AG04450 (cell line): Measurements from ENCODE around the gene MTHFS. TPM values are rescaled to one million over a fixed set of nuclear protein-coding genes. Genes with fewer than 3 reads are reported as not detected.

Source experiments
- CTCF ChIA-PET: fragments of 300-600, 350-600 bp; formaldehyde crosslinking; extraction: SDS; loops from one replicate; lab custom pipeline; 2022; ENCODE audit warnings: antibody characterized with exemption, inconsistent platforms; lab: Charles Lee
- POLR2A ChIA-PET: fragments of 350-600 bp; formaldehyde crosslinking; extraction: SDS; loops from one replicate; lab custom pipeline; 2021; ENCODE audit warnings: antibody characterized with exemption, inconsistent platforms; lab: Yijun Ruan, JAX
- DNase-seq: peaks from one replicate; pipeline ENCODE4 v3.0.0-alpha.2; 2011; ENCODE audit warnings: low read depth, low spot score
- H3K27ac ChIP-seq: one replicate; pipeline ENCODE4 v1.5.1; 2012; ENCODE audit warnings: low read depth, low read length, control low read depth
- H3K27me3 ChIP-seq: one replicate; pipeline ENCODE4 v1.6.0; 2012; ENCODE audit warnings: low read length; ENCODE audit not compliant: control insufficient read depth, insufficient read depth
- H3K4me3 ChIP-seq: 2 replicates; pipeline ENCODE4 v1.5.1; 2011; ENCODE audit warnings: mild to moderate bottlenecking, low read depth, low read length, control low read depth
- H3K9me3 ChIP-seq: 2 replicates; pipeline ENCODE4 v1.5.1; 2012; ENCODE audit warnings: low read length; ENCODE audit not compliant: control insufficient read depth, insufficient read depth
- polyA plus RNA-seq: library from polyadenylated mRNA; depleted of rRNA; stranded (reverse); fragments of >200 nt; gene quantifications from 2 replicates; pipeline ENCODE4 v1.2.3, GENCODE V29; 2011; rRNA removed
- small RNA-seq: library from RNA; depleted of rRNA; stranded (forward); fragments of <200 nt; gene quantifications from one replicate; pipeline ENCODE3, GENCODE V24; 2012; ENCODE audit warnings: low read depth; ENCODE audit not compliant: insufficient read length
- TF ChIP-seq, protein P1 (sequence below): IDR thresholded peaks from 2 replicates; pipeline ENCODE4 v1.5.1; 2011; ENCODE audit warnings: low read depth, low read length, control low read depth, inconsistent platforms

MTHFS gene
- polyA plus RNA-seq, 1 experiment, result 20.0 TPM

DNA sequence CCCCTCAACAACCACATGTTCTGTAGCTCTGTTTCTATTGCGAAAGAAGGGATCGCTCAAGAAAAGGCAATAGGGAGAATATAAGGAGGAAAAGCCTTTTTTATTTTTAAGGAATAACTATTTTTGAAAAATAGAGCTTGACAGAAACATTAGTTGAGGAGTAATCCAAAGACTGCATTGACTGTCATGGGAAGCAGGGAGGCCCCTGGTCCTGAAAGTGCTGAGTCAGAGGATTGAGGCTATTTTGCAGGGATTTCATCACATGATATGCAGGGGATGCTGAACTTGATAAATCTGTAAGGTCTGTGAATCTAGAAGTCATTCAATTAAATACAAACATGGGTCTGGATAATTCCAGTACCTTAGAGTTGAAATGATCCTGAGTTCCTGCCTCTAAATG is 92.0 kb downstream of the MTHFS start:
- no peaks in the 10 kb centered on the region for H3K27me3 ChIP-seq
- no peak overlapping the region for H3K4me3 ChIP-seq
- ChIA-PET POLR2A (no interaction called here), CTCF (no interaction called here)
- TF ChIP-seq, protein P1, sequence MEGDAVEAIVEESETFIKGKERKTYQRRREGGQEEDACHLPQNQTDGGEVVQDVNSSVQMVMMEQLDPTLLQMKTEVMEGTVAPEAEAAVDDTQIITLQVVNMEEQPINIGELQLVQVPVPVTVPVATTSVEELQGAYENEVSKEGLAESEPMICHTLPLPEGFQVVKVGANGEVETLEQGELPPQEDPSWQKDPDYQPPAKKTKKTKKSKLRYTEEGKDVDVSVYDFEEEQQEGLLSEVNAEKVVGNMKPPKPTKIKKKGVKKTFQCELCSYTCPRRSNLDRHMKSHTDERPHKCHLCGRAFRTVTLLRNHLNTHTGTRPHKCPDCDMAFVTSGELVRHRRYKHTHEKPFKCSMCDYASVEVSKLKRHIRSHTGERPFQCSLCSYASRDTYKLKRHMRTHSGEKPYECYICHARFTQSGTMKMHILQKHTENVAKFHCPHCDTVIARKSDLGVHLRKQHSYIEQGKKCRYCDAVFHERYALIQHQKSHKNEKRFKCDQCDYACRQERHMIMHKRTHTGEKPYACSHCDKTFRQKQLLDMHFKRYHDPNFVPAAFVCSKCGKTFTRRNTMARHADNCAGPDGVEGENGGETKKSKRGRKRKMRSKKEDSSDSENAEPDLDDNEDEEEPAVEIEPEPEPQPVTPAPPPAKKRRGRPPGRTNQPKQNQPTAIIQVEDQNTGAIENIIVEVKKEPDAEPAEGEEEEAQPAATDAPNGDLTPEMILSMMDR, result no peak
- no peak for DNase-seq
- no peak overlapping the region for H3K27ac ChIP-seq
- H3K9me3 ChIP-seq, result no peaks in the 10 kb centered on the region

DNA sequence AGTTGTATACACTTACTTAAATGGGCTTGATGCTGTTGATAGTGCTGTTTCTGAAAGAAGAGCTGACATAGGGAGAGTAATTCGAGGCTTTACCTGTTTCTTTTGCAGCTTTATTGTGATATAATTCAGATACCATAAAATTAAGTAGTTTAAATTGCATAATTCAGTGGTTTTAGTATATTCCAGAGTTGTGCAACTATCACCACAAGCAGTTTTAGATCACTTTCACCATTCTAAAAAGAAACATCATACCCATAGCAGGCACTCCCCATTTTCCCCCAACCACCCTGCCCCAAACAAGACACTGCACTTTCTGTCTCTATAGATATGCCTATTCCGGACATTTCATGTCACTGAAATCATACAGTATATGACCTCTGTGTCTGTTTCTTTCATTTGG is 98.5 kb downstream of the MTHFS start:
- POLR2A ChIA-PET, result no interaction called here
- CTCF ChIA-PET, result interaction anchor here (0.7 kb wide), 1 partner anchor 256 kb away, joined by 3 read pairs; no protein-coding TSS in a partner anchor
- DNase-seq, result no peak
- TF ChIP-seq, protein P1, result no peak
- H3K27ac ChIP-seq, result no peak overlapping the region
- no peak overlapping the region for H3K4me3 ChIP-seq
- peaks cover 2% of the 10 kb centered on the region for H3K9me3 ChIP-seq
- H3K27me3 ChIP-seq, result no peaks in the 10 kb centered on the region

Small RNA genes within 50 kb of the gene (small RNA-seq; reads per million reads assigned to genes)
- not detected for gene RNU6-667P

Other genes with a start within 250 kb of the MTHFS start
- gene BCL2A1, start 74.2 kb upstream of the MTHFS start, polyA plus RNA-seq, result 2.7 and 2.9 TPM in 2 replicates
- gene ZFAND6, start 162.7 kb upstream of the MTHFS start, polyA plus RNA-seq, result 132 and 166 TPM in 2 replicates